HG02885 (cell line): Measurements from ENCODE around the gene TMEM238.

Experiments used
- ATAC-seq: cut with Tn5 transposase; IDR thresholded peaks from one replicate; pipeline ENCODE4 v1.9.1; 2021; ENCODE audit warnings: mild to moderate bottlenecking; ENCODE audit not compliant: unreplicated experiment, poor library complexity

Gene TMEM238

DNA sequence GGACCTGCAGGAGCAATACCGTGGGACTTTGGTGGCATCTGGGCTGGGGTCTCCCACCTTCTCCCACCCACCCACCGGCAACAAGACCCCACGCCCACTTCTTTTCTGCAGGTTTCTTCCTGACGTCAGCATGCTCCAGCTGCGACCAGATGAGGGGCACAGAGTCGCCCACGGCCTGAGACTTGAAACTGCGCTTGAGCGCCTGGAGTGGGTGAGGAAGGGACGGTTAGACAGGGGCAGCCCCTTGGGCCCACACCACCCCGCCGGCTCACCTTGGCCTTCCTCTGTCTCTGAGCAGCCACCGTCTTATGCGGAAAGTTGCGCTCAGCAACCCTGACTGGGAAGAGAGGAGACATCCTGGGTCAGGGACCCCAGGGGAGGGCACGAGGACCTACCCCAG lies 23.2 kb downstream of the TMEM238 start:
- ATAC-seq: no peak

DNA sequence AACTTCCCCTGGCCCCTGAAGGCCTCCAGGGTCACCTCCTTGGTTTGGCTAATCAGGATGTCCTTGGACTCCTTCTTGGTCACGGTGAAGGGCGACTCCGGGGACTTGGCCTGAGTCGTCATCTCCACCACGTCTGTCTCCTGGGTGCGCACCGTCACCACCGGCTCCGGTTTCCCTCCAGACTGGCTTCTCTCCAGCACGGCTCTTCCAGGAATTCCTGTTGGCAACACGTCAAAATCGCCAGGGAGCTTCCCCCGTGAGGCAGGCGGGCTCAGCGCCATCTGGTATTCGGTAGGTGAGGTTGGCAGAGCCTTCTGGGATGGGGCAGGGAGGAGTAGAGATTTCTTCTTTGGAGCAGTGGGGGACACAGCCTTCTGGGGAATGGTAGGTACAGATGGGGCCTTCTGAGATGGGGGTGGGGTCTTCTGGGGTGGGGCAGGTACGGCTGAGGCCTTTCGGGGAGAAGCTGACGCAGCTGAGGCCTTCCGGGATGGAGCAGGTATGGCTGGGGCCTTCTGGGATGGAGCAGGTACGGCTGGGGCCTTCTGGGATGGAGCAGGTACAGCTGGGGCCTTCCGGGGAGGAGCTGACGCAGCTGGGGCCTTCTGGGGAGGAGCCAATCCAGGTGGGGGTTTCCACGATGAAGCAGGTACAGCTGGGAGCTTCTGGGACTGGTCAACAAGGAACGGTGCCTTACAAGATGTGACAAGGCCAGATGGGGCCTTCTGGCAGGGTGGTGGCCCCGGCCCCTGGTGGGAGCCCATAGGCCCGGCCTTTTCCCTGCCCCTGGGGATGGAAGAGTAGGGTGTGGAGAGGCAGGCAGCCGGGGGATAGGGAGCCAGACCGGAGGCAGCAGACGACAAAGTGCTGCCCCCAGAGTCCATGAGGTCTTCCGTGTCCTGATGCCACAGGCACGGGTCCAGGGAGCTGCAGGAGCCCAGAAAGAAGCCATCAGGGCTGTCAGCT lies 24.9 kb downstream of the TMEM238 start:
- no peak for ATAC-seq

DNA sequence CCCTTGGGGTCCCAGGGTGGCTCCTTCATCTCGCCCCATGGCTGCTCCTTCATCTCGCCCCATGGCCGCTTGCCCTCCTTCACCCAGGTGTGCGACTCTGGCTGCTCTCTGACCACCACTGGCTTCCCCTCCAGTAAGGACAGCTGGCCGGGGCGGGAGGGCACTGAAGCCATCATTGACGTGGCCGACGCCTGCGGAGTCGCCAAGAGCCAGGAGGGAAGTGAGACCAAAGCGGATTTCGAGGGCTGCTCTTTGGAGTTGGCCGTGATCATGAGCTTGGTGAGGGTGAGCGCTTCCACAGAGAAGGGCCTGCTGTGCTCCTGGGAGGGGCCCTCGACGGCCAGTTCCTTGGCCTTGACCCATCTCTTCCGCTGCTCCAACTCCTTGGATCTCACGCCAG lies 25.6 kb downstream of the TMEM238 start:
- ATAC-seq: no peak

DNA sequence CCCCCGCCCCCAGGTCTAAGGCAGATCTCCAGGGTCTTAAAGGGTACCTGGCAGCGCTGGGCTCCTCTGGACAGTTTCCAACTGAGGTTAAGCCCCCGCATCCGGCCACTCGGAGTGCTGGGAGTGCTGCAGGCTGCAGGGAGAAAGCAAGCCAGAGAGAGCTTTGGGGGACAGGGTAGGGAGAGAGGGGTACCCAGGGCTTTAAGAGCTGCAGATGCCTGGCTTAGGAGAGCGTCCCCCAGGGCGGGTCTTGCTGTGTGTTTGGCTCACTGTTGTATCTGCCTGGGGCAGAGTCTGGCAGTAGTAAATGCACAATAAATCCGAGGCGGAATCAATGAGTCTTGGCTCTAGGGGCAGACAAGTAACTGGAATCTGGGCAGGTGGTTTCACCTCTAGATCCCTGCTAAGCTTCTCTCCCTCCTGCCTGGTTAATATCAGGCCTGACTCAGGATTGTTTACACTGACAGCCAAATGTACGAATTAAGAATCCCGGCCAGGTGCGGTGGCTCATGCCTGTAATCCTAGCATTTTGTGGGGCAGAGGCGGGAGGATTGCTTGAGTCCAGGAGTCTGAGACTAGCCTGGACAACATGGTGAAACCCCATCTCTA lies 28.8 kb downstream of the TMEM238 start:
- no peak for ATAC-seq

DNA sequence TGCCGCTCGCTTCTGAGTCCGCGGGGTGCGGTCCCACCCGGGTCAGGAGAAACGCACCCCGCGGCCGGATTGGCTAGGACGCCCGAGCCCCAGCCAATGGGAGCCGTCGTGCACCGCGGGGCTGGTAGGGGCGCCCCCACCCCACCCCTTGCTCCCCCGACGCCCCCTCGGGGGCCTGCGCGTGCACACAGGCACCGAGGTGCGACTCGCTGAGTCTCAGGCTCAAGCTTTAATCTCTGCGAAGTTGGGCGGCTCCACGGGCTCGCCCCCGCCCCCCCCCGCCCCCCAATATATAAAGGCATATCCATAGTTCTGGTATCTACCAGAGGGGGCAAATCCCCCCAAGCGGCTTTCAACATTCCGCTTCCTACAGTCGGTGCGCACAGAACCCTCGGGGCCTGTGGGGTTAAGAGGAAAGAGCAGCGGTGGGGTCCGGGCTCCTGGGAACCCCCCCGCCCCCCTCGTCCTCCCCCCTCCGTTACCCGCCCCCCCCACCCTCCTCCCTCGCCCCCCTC lies 29.3 kb downstream of the TMEM238 start, which contains the start of gene COX6B2:
TSS of gene COX6B2 (minus strand) at position 22 of the 515 bp plus-strand sequence. CDS start 198 bp downstream, outside the sequence.
- ATAC-seq: no peak

DNA sequence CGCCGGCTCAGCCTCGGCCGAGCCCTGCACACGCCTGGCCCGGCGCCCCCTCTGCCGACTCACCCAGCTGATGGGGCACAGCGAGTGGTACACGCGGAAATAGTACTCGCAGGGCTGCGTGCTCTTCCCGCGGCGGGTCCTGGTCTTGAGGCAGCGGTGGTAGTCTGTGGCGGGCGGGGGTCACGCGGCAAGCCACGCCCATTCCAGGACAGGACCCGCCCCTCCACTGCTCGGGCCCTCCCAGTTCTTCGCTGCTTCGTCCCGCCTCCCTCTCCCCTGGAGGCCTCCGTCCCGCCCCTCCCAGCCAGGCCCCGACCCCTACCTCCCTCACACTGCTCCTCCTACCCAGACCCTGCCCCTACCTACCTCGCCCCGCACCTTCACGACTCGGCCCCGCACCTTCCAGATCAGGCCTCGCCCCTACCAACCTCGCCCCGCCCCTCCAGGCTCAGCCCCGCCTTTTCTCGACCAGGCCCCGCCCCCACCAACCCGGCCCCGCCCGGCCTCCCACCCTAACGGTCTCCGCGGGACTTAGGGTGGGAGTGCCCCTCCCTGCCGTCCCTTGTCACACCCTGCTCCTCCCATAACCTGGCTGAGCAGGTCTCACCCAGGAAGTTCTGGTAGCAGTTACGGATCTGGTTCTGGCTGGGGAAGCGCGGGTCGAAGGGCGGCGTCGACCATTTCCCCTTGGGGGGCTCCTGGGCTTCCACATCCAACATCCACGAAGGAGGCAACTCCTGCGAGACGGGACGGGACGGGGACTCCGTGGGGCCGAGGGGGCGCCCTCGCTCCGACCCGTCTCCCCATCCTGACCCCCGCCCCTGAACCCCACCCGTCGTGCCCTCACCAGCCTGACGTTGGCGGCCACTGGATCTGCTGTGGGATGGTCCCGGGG lies 30.0 kb downstream of the TMEM238 start:
- ATAC-seq: no peak

DNA sequence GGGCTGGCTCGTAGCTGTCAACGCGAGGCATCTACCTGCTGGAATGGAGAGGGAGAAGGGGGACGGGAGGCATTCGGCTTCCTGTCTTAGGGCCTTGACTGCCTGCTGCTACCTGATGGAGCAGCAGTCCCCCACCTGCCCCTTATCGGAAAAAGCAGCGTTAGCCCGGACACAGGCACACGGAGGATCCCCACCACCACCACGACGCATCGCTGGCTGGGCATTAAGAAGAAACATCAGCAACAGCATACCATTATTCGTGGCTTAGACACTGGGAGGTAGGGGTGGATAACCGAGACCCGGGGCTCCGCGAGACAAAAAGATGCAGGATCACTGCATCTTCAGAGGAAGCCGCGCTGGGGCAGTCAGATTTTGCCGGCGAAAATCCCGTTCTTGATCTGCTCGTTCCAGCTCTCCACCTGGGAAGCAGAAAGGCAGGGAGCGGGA lies 30.7 kb downstream of the TMEM238 start:
- ATAC-seq: no peak

DNA sequence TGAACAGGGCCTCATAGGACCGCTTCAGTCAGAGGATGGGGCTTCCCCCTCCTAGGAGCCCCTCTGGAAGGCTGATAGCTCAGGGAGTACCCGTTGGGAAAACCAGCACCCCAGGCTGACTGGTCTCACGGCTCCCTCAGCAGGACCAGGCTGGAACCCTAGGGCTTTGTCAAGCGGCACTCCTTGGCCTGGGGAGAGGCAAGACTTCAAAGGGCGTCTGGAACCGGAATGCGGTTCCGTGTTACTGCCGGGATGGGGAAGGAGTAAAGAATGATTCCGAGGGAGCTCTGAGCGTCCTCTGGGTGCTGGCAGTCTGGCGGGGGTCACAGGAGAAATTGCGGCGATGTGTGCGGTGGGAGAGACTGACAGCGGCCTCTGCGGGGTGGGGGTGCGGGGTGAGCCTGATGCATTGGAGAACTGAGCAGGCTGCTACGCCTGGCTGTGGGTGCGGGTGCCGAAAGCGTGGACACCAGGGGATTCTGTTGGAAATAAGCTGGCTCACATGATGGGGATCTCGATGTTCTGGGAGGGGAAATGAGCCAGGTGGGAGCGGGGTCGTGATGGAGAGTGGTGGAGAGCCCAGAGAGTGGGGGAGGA lies 31.4 kb downstream of the TMEM238 start:
- no peak for ATAC-seq

DNA sequence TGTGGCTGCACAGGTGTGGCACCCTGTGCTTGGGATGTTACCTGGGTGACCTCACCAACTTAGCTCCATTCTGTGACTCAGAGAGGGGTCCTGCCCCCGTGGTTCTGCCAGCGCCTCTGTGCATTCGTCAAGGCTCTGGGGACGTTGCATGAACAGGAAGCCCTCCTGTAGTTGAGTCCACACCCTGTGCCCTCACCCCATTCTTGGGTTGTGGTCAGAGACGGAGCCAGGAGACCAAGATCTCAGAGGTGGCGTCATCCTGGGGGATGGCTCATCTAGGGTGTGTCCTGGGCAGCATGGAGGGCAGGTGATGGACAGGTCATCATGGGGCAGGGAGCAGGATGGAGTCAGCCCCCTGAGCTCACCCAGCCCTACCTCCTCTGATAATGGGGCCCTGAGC lies 32.1 kb downstream of the TMEM238 start:
- ATAC-seq: no peak

DNA sequence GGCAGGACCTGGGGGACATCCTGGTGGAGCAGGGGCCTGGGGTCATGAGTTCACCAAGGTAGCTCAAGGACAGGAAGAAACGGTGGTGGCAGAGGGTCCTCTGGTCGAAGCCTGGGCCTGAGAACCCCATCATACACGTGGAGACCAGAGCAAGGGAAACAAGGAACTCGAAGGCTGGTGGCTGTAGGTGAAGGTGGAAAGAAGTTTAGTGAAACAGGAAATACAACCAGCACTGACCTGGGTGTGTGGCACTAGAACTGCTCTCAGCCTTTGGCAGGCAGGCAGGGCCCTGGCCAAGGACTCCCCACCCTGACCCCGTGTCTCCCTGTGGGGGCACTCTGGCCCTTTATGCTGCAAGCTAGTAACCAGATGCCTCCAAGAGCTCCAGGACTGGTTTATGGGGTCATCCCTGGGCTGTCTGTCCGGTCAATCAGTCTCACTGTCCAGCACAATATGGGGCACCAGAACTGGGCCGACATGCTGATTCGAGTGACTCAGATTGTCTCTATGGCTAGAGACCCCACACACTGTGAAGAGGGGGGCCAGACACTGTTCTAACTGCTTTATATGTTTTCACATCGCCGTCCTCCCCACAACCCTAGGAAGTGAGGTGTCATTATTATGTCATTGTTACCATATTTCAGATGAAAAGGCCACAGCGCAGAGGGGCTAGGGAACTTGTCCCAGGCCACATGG lies 33.3 kb downstream of the TMEM238 start:
- ATAC-seq: no peak

DNA sequence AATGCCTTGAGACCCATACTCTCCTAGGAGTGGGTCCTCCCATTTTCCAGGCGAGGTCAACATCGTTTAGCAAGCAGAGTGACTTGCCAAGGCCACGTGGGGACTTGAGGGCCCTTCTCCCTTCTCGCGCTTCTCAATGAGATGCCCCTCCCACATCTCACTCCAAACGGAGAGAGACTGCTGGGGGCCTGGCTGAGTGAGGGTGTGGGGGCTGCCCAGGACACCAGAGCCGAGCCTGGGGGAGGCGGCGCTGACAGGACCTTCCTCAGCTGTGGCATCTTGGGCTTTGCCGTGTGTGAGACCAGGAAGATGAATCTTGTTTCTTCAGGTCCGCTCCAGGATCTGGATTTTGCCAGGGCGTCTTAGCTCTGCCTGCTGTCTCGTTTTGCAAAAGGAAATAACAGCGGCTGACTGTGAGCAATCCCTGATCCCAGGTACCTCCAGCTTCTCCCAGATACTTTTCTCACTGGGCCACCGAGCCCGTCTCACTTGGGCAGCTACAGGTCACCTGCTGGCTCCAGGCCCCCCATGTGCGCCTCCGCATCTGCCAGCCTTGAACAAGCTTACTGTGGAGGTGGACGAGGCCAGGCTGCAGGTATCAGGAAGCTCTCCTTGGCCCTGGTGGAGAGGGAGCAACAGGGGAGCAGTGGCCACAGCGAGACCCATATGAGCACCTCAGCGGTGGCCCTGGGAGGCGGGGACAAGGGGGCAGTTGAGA lies 35.6 kb downstream of the TMEM238 start:
- ATAC-seq: no peak

DNA sequence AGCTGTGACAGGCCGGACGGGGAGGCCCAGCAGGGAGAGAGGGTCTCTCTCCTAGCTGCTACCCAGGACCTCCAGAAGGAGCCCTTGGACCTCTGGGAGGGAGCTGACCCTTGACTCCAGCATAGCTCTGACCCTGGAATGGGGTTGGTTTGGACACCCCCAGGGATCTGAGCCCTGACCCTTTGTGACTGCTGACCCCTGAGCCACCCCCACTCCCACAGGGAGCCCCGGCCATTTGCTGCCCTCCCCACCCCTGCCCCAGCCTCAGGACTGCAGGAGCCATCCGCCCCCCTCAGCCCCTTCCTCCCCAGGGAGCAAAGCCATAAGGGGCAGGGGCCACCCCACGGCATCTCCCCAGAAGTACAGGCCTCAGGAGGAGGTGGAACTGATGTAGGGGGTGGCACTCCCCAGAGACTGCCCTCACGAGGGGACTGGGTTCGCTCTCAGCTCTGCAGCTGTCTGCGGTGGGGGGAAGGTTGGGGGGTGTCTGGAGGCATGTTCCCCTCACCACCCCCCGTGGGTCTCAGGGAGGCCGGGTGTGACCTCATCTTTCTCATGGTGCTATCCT lies 36.6 kb downstream of the TMEM238 start:
- ATAC-seq: no peak

DNA sequence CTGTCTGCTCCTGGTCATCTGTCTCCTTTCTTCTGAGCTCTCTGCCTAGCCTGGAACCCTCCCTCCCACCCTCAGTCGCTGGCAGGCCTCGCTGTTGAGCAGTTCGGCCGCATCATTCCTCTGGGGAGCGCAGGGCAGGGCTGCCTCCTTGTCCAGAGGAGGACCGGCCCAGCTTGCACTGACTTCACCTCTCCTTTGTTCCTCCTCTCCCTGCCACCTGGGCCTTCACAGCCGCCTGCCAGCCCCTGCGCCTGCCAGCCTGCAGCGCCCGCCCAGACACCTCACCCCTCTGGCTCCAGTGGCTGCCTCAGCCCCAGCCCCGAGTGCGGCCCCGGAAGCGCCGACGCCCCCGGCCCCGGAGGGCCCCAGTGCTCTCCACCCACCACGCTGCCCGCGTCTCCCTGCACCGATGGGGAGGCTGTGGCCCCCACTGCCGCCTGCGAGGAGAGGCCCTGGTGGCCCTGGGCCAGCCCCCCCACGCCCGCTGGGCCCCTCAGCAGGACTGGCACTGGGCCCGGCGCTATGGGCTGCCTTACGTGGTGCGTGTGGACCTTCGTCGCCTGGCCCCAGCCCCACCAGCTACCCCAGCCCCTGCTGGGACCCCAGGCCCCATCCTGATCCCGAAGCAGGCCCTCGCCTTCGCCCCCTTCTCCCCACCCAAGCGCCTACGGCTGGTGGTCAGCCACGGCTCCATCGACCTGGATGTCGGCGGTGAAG lies 37.2 kb downstream of the TMEM238 start:
- no peak for ATAC-seq

DNA sequence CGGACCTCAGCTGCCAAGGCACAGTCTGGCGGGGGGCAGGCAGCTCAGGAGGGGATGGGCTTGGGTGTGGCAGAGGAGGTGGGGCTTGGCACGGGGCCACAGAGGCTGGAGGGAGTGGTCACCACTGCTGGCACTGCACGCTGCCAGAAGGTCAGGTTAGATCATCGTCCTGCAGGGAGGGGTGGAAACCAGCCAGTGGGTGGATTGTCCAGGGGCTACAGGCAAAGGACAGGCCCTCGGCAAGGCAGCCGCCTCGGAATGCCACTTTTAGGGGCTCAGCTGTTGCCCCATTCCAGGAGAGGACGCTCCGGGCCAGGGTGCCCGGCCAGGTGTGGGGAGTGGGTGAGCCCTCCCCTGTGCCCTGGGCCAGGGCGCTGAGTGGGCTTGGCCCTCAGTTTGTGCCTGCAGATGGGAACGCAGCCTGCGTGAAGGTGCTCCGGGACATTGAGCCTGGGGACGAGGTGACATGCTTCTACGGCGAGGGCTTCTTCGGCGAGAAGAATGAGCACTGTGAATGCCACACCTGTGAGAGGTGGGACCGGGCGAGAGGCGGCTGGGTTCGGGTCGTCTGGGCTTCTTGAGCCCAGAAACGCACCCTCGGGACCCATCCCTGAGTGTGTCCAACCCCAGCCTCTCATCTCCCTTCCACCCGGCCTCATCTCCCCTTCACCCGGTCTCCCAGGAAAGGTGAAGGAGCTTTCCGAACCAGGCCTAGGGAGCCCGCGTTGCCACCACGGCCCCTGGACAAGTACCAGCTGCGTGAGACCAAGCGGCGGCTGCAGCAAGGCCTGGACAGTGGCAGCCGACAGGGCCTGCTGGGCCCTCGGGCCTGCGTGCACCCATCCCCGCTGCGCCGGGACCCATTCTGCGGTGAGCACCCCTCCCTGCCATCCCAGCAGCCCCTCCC lies 38.0 kb downstream of the TMEM238 start:
- no peak for ATAC-seq

DNA sequence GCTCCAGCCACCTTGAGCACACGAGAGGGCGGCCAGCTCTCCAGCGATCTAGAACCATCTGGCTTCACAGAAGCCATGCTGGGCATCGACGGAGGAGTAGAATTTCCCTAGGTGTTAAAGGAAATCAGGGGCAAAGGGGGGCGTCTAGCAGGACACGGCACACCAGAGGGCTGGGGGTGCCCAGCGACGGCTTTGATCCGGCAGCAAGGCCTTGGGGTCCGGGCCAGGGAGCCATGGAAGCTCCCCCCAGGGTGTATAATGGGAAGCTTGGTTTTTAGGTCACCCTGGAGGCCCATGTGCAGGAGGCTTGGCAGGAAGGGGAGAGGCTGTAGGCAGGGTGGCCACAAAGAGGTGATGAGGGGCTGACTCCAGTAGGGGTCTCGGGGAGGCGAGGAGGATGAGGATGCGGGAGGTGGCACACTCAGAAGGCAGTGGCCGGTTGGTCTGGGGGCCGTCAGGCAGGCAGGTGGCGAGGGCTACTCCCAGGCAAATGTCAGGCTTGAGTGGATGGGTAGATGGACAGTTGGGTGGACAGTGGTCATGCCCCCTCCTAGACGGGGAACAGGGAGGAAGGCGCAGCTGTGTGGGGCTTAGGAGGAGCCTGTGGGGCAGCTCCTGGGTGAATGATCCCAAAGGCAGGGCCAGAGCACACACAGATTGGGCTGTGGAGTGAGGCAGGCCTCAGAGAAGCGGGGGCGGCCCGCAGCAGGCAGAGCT lies 38.8 kb downstream of the TMEM238 start:
- no peak for ATAC-seq

DNA sequence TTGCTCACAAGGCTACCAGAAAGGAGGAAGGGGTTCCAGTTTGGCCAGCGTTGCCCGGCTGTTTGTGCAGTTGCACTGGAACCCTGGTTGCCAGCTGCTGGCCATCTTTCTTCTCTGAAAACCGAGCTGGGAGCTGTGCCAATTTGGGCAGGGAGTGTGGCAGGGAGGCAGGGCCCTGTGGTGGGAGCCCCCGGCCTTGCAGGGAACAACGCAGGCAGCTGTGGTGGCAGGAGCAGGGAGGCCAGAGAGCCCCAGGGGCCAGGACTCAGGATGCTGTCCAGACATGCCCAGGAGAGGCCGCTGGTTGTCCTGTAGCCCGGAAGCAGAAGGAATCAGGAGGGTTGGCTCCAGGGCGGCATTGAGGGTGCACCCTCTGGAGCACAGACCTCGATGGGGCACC lies 39.6 kb downstream of the TMEM238 start:
- ATAC-seq: no peak
